HUES48 (cell line): ENCODE results near the gene SPNS1.

Source experiments
- H3K27ac ChIP-seq: one replicate; pipeline ENCODE4 v1.7.0; 2013; ENCODE audit warnings: low read depth, low read length, inconsistent platforms
- H3K27me3 ChIP-seq: 2 replicates; pipeline ENCODE4 v1.6.1; 2013; ENCODE audit warnings: mild to moderate bottlenecking, low read length; ENCODE audit not compliant: control insufficient read depth, insufficient read depth
- H3K36me3 ChIP-seq: 2 replicates; pipeline ENCODE4 v1.6.1; 2013; ENCODE audit warnings: low read length; ENCODE audit not compliant: control insufficient read depth, insufficient read depth
- H3K4me1 ChIP-seq: 2 replicates; pipeline ENCODE4 v1.6.1; 2013; ENCODE audit warnings: mild to moderate bottlenecking, low read length; ENCODE audit not compliant: control insufficient read depth, insufficient read depth
- H3K4me3 ChIP-seq: 2 replicates; pipeline ENCODE4 v1.5.1; 2013; ENCODE audit warnings: mild to moderate bottlenecking, low read depth, low read length
- H3K9ac ChIP-seq: 2 replicates; pipeline ENCODE4 v1.6.1; 2013; ENCODE audit warnings: mild to moderate bottlenecking, low read depth, low read length, moderate library complexity
- H3K9me3 ChIP-seq: 2 replicates; pipeline ENCODE4 v1.6.1; 2013; ENCODE audit warnings: low read length; ENCODE audit not compliant: control insufficient read depth, insufficient read depth

Gene SPNS1

DNA sequence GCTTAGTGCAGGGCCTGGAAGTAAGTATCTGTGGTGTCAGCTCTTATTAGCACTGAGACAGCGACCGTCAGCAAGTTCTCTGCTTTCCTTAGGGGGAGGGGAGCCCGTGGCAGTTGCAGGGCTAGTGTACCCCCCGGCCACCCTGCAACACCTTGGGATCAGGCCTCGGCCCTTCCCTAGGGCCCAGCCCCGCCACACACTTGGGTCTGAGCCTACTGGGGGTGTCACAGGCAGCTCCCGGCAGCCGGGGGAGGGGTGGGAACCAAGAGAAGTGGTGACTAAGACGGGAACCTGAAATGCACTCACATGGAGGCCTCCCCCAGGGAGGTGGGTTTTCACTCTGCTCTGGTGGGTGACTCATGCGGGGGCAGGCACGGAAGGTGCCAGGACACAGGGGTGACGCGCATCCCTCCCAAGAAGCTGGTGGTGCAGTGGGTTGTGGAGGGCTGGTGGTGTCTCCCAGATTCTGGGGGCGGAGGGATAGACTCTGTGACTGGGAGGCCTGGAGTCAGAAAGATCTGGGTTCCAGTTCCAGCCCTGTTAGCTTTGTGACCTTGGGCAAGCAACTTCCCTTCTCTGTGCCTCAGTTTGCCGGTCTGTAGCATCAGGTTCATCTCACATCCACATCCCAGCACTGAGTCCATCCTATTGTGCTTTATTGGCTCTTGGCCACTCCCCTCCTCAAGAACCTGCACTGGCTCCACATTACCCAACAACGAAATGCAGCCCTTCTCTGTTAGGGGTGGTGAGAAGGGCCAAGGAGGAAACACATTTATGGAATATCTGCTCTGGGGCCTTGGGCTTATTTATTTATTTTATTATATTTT is 54.8 kb downstream of the SPNS1 start:
- peaks cover 9% of the 10 kb centered on the region; the same call in 1 of the 2 replicates for H3K4me1 ChIP-seq
- H3K9ac ChIP-seq = no peak overlapping the region
- H3K36me3 ChIP-seq = no peaks in the 10 kb centered on the region
- no peak overlapping the region for H3K4me3 ChIP-seq
- H3K9me3 ChIP-seq = no peaks in the 10 kb centered on the region
- peak overlapping the region; percentile 88 for H3K27ac ChIP-seq
- no peaks in the 10 kb centered on the region for H3K27me3 ChIP-seq

DNA sequence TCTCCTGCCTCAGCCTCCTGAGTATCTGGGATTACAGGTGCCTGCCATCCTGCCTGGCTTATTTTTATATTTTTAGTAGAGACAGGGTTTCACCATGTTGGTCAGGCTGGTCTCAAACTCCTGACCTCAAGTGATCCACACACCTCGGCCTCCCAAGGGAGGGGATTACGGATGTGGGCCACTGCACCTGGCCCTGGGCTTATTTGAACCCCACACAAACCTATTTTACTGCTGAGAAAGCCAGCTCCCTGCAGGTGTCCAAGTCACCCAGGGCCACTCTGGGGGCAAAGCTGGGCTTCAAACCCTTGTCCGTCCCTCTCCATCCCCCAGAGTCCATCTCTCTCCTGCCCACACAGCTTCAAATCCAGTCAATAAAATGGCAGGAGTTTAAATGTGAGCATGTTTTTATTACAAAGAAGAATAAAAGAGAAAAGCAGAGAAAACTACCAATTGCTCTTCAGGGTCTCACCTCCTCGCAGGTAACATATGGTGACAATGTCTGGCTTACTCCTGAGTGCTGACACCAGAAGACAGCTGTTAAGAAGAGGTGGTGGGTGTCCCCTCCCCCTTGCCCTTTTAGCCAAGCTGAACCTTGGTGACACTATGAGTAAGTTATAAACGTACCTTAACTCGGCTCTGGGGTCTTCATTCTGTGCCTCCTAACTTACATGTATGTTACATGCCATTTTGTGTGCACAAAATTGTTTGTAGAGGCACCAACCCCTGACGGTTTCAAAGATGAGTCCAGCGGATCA is 55.7 kb downstream of the SPNS1 start:
- peaks cover 9% of the 10 kb centered on the region; the same call in 1 of the 2 replicates for H3K4me1 ChIP-seq
- no peak overlapping the region for H3K27ac ChIP-seq
- H3K4me3 ChIP-seq = no peak overlapping the region
- no peaks in the 10 kb centered on the region for H3K36me3 ChIP-seq
- H3K27me3 ChIP-seq = no peaks in the 10 kb centered on the region
- no peaks in the 10 kb centered on the region for H3K9me3 ChIP-seq
- H3K9ac ChIP-seq = no peak overlapping the region
